ENCODE data around the gene RSPH1.

GRCh38 chr21:42495027-42495426, 997 bp downstream of the RSPH1 start:
- TF ChIP-seq MAX (IDR thresholded peaks at IDR 0.05) (no peak), EP300 (IDR thresholded peaks at IDR 0.05; ENCODE audit: borderline replicate concordance) (no peak), TEAD4 (IDR thresholded peaks at IDR 0.05) (no peak), EGR1 (IDR thresholded peaks at IDR 0.05) (no peak), NFIC (IDR thresholded peaks at IDR 0.05) (no peak), RAD21 (IDR thresholded peaks at IDR 0.05; ENCODE audit: low read depth) (no peak), YY1 (IDR thresholded peaks at IDR 0.05; ENCODE audit: low read depth) (no peak), TCF12 (IDR thresholded peaks at IDR 0.05; ENCODE audit: low read depth) (no peak), REST (IDR thresholded peaks at IDR 0.05; ENCODE audit: low read depth) (no peak), ZBTB7A (IDR thresholded peaks at IDR 0.05; ENCODE audit: low read depth) (no peak), USF1 (IDR thresholded peaks at IDR 0.05) (no peak), TAF1 (IDR thresholded peaks at IDR 0.05; ENCODE audit: low read depth) (no peak), CEBPB (IDR thresholded peaks at IDR 0.05) (no peak)
